ENCODE data around the gene BCAS4. TPM values are rescaled to one million over a fixed set of nuclear protein-coding genes. Genes with fewer than 3 reads are reported as not detected.
"Not testable (repeated sequence)": the region's sequence is repeated elsewhere in the genome, so short reads cannot be mapped to it uniquely, and the experiment has no call there.

Gene BCAS4
- total RNA-seq, 1 experiment from 2014 or later, result 7.9 TPM

- no peaks in the 10 kb centered on the region for H3K36me3 Mint-ChIP-seq (ENCODE audit: insufficient read depth, unreplicated experiment)
- POLR2A ChIA-PET, result interaction anchor here (0.8 to 2.9 kb wide), 7 partner anchors 9 to 192 kb away, joined by 3 to 16 read pairs (median 4); partner anchors contain the start of genes DPM1 and MOCS3
Measured at GRCh38 chr20:50765674-50766073, 29.2 kb upstream of the BCAS4 start.

GRCh38 chr20:50766955-50767809 is 27.7 kb upstream of the BCAS4 start:
- Mint-ChIP-seq H3K4me1 (ENCODE audit: insufficient read depth, unreplicated experiment) (peaks cover 14% of the 10 kb centered on the region), H3K27ac (ENCODE audit: low read depth, unreplicated experiment) (peak overlapping the region; percentile 29)
- H3K4me3 Mint-ChIP-seq (ENCODE audit: unreplicated experiment); BruUV-seq (replicated peaks); DNase-seq (ENCODE audit: unreplicated experiment); H3K27me3 Mint-ChIP-seq (ENCODE audit: insufficient read depth, unreplicated experiment); H3K9me3 Mint-ChIP-seq (ENCODE audit: unreplicated experiment); intact Hi-C loops (cut with micrococcal nuclease); H3K36me3 Mint-ChIP-seq (ENCODE audit: insufficient read depth, unreplicated experiment): not testable (repeated sequence)
- ChIA-PET POLR2A (interaction anchor here (0.6 to 2.9 kb wide), 3 partner anchors 15 to 159 kb away, joined by 3 to 16 read pairs (median 8); no protein-coding TSS in a partner anchor), CTCF (interaction anchor here (0.5 to 7.5 kb wide), 8 partner anchors 18 to 1638 kb away, joined by 3 to 100 read pairs (median 6); no protein-coding TSS in a partner anchor)

More at GRCh38 chr20:50765674-50766073, 29.2 kb upstream of the BCAS4 start:
- Mint-ChIP-seq H3K4me1 (ENCODE audit: insufficient read depth, unreplicated experiment) (peaks cover 27% of the 10 kb centered on the region), H3K27ac (ENCODE audit: low read depth, unreplicated experiment) (no peak overlapping the region), H3K4me3 (ENCODE audit: unreplicated experiment) (no peak overlapping the region), H3K27me3 (ENCODE audit: insufficient read depth, unreplicated experiment) (no peaks in the 10 kb centered on the region), H3K9me3 (ENCODE audit: unreplicated experiment) (no peaks in the 10 kb centered on the region)
- intact Hi-C loops (cut with micrococcal nuclease), result no loop called here
- CTCF ChIA-PET, result interaction anchor here (0.6 to 7.5 kb wide), 9 partner anchors 14 to 191 kb away, joined by 3 to 100 read pairs (median 5); partner anchors contain the start of gene BCAS4
- no TSS peak for BruUV-seq (replicated peaks)
- no peak for DNase-seq (ENCODE audit: unreplicated experiment)
- TF ChIP-seq CTCF (IDR thresholded peaks at IDR 0.05; ENCODE audit: unreplicated experiment), result no peak

GRCh38 chr20:50768991-50769390 is 25.9 kb upstream of the BCAS4 start:
- H3K9me3 Mint-ChIP-seq (ENCODE audit: unreplicated experiment); H3K27ac Mint-ChIP-seq (ENCODE audit: low read depth, unreplicated experiment); H3K4me3 Mint-ChIP-seq (ENCODE audit: unreplicated experiment); POLR2A ChIA-PET; H3K36me3 Mint-ChIP-seq (ENCODE audit: insufficient read depth, unreplicated experiment); intact Hi-C loops (cut with micrococcal nuclease); DNase-seq (ENCODE audit: unreplicated experiment); H3K27me3 Mint-ChIP-seq (ENCODE audit: insufficient read depth, unreplicated experiment); BruUV-seq (replicated peaks); H3K4me1 Mint-ChIP-seq (ENCODE audit: insufficient read depth, unreplicated experiment): not testable (repeated sequence)
- CTCF ChIA-PET, result interaction anchor here (0.7 to 2.0 kb wide), 3 partner anchors 18 to 456 kb away, joined by 3 to 12 read pairs (median 3); no protein-coding TSS in a partner anchor

- ChIA-PET CTCF (interaction anchor here (0.6 to 2.0 kb wide), 2 partner anchors 20 to 193 kb away, joined by 4 to 12 read pairs; no protein-coding TSS in a partner anchor), POLR2A (interaction anchor here (0.7 kb wide), 1 partner anchor 18 kb away, joined by 4 read pairs; no protein-coding TSS in a partner anchor)
- H3K36me3 Mint-ChIP-seq (ENCODE audit: insufficient read depth, unreplicated experiment); H3K4me3 Mint-ChIP-seq (ENCODE audit: unreplicated experiment); intact Hi-C loops (cut with micrococcal nuclease); H3K27ac Mint-ChIP-seq (ENCODE audit: low read depth, unreplicated experiment); DNase-seq (ENCODE audit: unreplicated experiment); BruUV-seq (replicated peaks); H3K4me1 Mint-ChIP-seq (ENCODE audit: insufficient read depth, unreplicated experiment); H3K9me3 Mint-ChIP-seq (ENCODE audit: unreplicated experiment); H3K27me3 Mint-ChIP-seq (ENCODE audit: insufficient read depth, unreplicated experiment): not testable (repeated sequence)
Measured at GRCh38 chr20:50769551-50770085, 25.2 kb upstream of the BCAS4 start.

GRCh38 chr20:50771419-50772080 is 23.3 kb upstream of the BCAS4 start:
- H3K4me3 Mint-ChIP-seq (ENCODE audit: unreplicated experiment); intact Hi-C loops (cut with micrococcal nuclease); H3K4me1 Mint-ChIP-seq (ENCODE audit: insufficient read depth, unreplicated experiment); H3K9me3 Mint-ChIP-seq (ENCODE audit: unreplicated experiment); H3K36me3 Mint-ChIP-seq (ENCODE audit: insufficient read depth, unreplicated experiment); BruUV-seq (replicated peaks); DNase-seq (ENCODE audit: unreplicated experiment); H3K27ac Mint-ChIP-seq (ENCODE audit: low read depth, unreplicated experiment); H3K27me3 Mint-ChIP-seq (ENCODE audit: insufficient read depth, unreplicated experiment): not testable (repeated sequence)
- POLR2A ChIA-PET, result interaction anchor here (0.7 kb wide), 1 partner anchor 9 kb away, joined by 4 read pairs; no protein-coding TSS in a partner anchor
- CTCF ChIA-PET, result interaction anchor here (0.7 to 1.7 kb wide), 3 partner anchors 16 to 31 kb away, joined by 3 to 8 read pairs (median 3); partner anchors contain the start of gene BCAS4

Measured in MCF 10A (cell line).